HEK293T (cell line): ENCODE data around the gene CORO1C.

Experiments
- ARNT ChIP-seq: fragments of 450-650 bp; IDR thresholded peaks from 2 replicates; pipeline ENCODE4 v1.6.1; 2017; ENCODE audit warnings: mild to moderate bottlenecking
- FOXA1 ChIP-seq: fragments of 450-650 bp; IDR thresholded peaks from 2 replicates; pipeline ENCODE4 v1.6.1; 2016; ENCODE audit warnings: mild to moderate bottlenecking
- SP1 ChIP-seq: fragments of 450-650 bp; IDR thresholded peaks from 2 replicates; pipeline ENCODE4 v1.6.1; 2017

- TF ChIP-seq FOXA1 (no peak), ARNT (no peak), SP1 (no peak)
Observed at GRCh38 chr12:108610336-108610815, 120.9 kb downstream of the CORO1C start.
